ENCODE measurements around the gene RAB11FIP4. TPM values are rescaled to one million over a fixed set of nuclear protein-coding genes. Genes with fewer than 3 reads are reported as not detected.

The RAB11FIP4 gene
- total RNA-seq, 1 experiment from 2014 or later: 2.8 TPM

DNA sequence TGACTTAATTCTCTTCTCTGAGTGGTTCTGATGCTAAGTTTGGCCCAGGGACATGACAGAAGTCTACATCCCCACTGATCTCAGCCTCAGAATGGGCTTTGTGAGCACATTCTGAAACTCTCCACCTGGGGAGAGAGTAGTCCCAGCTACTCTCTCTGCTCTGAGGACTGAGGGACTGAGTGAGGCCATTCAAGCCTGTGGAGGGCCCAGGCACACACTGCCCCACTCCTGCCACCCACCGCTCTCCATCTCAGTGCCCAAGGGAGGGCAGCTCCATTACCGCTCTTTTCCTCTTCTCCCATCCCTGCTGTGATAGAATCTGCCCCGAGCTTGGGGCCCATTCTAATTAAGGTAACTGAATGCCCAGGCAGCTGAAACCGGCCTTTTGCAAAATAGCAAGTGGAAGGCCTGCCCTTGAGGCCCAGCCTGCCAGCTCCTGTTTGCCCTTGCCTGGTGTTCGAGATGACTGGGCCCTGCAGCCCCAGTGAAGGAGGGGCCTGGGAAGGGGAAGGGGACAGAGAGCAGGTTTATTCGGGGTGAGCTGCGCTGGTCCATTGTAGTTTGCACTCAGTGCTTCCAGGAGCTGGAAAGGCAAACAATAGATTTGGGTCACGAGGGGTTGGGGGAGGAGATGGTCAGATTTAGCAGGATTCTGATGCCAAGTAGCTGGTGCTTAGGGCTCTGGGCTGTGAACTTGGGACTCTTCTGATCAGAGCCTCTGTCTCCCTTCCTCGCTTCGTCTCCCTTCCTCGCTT lies 76.2 kb downstream of the RAB11FIP4 start:
- BruUV-seq (replicated peaks): no TSS peak
- ChIA-PET POLR2A (interaction anchor here (1.1 kb wide), 1 partner anchor 20 kb away, joined by 3 read pairs; no protein-coding TSS in a partner anchor), CTCF (interaction anchor here (0.6 to 0.8 kb wide), 3 partner anchors 58 to 94 kb away, joined by 3 to 4 read pairs (median 3); no protein-coding TSS in a partner anchor)
- no peak for TF ChIP-seq CTCF (IDR thresholded peaks at IDR 0.05; ENCODE audit: unreplicated experiment)
- H3K4me1 Mint-ChIP-seq (ENCODE audit: insufficient read depth, unreplicated experiment): no peaks in the 10 kb centered on the region
- intact Hi-C loops (cut with micrococcal nuclease): no loop called here
- H3K9me3 Mint-ChIP-seq (ENCODE audit: unreplicated experiment): no peaks in the 10 kb centered on the region
- H3K4me3 Mint-ChIP-seq (ENCODE audit: unreplicated experiment): no peak overlapping the region
- no peak for DNase-seq (ENCODE audit: unreplicated experiment)
- peaks cover 8% of the 10 kb centered on the region for H3K27me3 Mint-ChIP-seq (ENCODE audit: insufficient read depth, unreplicated experiment)
- H3K36me3 Mint-ChIP-seq (ENCODE audit: insufficient read depth, unreplicated experiment): no peaks in the 10 kb centered on the region
- no peak overlapping the region for H3K27ac Mint-ChIP-seq (ENCODE audit: low read depth, unreplicated experiment)

DNA sequence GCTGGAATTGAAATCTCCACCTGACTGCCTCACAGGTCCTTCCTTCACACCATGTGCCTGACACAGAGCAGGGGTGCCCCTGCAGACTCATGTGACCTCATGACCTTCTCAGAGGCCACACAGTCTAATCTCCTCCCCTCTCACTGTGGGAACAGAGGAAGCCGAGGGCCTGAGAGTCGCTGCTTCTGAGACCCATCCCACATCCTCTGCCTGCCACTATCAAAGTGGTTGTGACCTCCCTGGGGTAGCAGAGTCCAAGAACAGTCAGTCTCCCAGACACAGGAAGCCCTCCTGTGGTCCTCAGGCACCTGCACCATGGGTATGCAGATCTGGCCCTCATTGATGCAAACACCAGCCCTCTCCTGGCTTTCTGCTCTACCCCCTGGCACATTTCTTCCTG lies 78.5 kb downstream of the RAB11FIP4 start:
- Mint-ChIP-seq H3K36me3 (ENCODE audit: insufficient read depth, unreplicated experiment) (no peaks in the 10 kb centered on the region), H3K9me3 (ENCODE audit: unreplicated experiment) (no peaks in the 10 kb centered on the region), H3K27me3 (ENCODE audit: insufficient read depth, unreplicated experiment) (peaks cover 31% of the 10 kb centered on the region), H3K4me1 (ENCODE audit: insufficient read depth, unreplicated experiment) (no peaks in the 10 kb centered on the region), H3K4me3 (ENCODE audit: unreplicated experiment) (no peak overlapping the region), H3K27ac (ENCODE audit: low read depth, unreplicated experiment) (no peak overlapping the region)
- intact Hi-C loops (cut with micrococcal nuclease): no loop called here
- BruUV-seq (replicated peaks): no TSS peak
- DNase-seq (ENCODE audit: unreplicated experiment): no peak
- POLR2A ChIA-PET: interaction anchor here (1.1 kb wide), 1 partner anchor 18 kb away, joined by 3 read pairs; no protein-coding TSS in a partner anchor
- TF ChIP-seq CTCF (IDR thresholded peaks at IDR 0.05; ENCODE audit: unreplicated experiment): no peak
- CTCF ChIA-PET: interaction anchor here (0.6 kb wide), 1 partner anchor 17 kb away, joined by 3 read pairs; no protein-coding TSS in a partner anchor

DNA sequence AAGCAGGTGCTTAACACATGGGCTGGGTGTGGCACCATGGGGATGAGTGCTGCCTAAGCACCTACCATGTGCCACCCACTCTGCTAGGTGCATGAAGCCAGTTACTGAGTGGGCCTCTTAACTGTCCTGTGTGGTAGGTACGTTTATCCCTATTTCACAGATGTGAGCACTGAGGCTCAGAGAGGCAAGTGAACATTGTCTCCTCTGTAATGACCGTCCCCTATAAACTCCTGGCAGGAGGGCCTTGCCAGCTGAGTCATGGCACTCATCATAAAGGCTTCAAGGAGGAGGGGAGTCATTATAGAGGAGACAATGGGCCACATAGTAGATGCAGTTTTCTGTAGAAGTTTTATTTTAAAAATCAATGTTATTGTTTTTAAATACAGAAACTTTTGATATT lies 79.1 kb downstream of the RAB11FIP4 start:
- no peak overlapping the region for H3K4me3 Mint-ChIP-seq (ENCODE audit: unreplicated experiment)
- no peak for TF ChIP-seq CTCF (IDR thresholded peaks at IDR 0.05; ENCODE audit: unreplicated experiment)
- H3K9me3 Mint-ChIP-seq (ENCODE audit: unreplicated experiment): no peaks in the 10 kb centered on the region
- H3K36me3 Mint-ChIP-seq (ENCODE audit: insufficient read depth, unreplicated experiment): no peaks in the 10 kb centered on the region
- no peaks in the 10 kb centered on the region for H3K4me1 Mint-ChIP-seq (ENCODE audit: insufficient read depth, unreplicated experiment)
- BruUV-seq (replicated peaks): no TSS peak
- CTCF ChIA-PET: interaction anchor here (0.6 to 0.7 kb wide), 2 partner anchors 28 to 88 kb away, joined by 3 read pairs; no protein-coding TSS in a partner anchor
- intact Hi-C loops (cut with micrococcal nuclease): no loop called here
- no peak overlapping the region for H3K27ac Mint-ChIP-seq (ENCODE audit: low read depth, unreplicated experiment)
- H3K27me3 Mint-ChIP-seq (ENCODE audit: insufficient read depth, unreplicated experiment): peaks cover 37% of the 10 kb centered on the region
- DNase-seq (ENCODE audit: unreplicated experiment): no peak
- POLR2A ChIA-PET: interaction anchor here (1.1 kb wide), 1 partner anchor 17 kb away, joined by 3 read pairs; no protein-coding TSS in a partner anchor

DNA sequence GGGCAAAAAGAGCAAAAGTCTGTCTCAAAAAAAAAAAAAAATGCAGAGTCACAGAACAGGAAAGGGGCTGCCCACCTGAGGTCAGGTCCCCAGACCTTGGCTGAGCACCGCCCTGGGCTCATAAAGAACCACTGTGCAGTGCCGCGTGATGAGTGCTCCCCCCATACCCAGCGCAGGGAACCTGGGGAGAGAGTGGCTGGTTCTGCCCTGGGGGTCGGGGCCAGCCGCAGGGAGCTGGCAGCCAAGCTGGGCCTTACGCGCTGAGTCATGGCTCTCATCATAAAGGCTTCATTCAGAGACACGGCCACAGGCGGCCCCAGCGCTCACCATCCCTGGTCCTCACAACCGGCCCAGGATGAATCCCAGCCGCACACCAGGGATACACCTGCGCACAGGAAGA lies 80.7 kb downstream of the RAB11FIP4 start:
- no peak for DNase-seq (ENCODE audit: unreplicated experiment)
- no peaks in the 10 kb centered on the region for H3K36me3 Mint-ChIP-seq (ENCODE audit: insufficient read depth, unreplicated experiment)
- intact Hi-C loops (cut with micrococcal nuclease): no loop called here
- no TSS peak for BruUV-seq (replicated peaks)
- H3K9me3 Mint-ChIP-seq (ENCODE audit: unreplicated experiment): no peaks in the 10 kb centered on the region
- no peaks in the 10 kb centered on the region for H3K4me1 Mint-ChIP-seq (ENCODE audit: insufficient read depth, unreplicated experiment)
- peaks cover 37% of the 10 kb centered on the region for H3K27me3 Mint-ChIP-seq (ENCODE audit: insufficient read depth, unreplicated experiment)
- no peak overlapping the region for H3K4me3 Mint-ChIP-seq (ENCODE audit: unreplicated experiment)
- ChIA-PET CTCF (interaction anchor here (0.6 kb wide), 1 partner anchor 14 kb away, joined by 3 read pairs; no protein-coding TSS in a partner anchor), POLR2A (no interaction called here)
- no peak overlapping the region for H3K27ac Mint-ChIP-seq (ENCODE audit: low read depth, unreplicated experiment)
- no peak for TF ChIP-seq CTCF (IDR thresholded peaks at IDR 0.05; ENCODE audit: unreplicated experiment)

Data from MCF 10A (cell line).